ENCODE data around the gene EIF3F.

Gene EIF3F

GRCh38 chr11:8013833-8014232 lies 26.7 kb downstream of the EIF3F start:
- no peak for FAIRE-seq
- no peak for DNase-seq (ENCODE audit: insufficient read length, low spot score)
- TF ChIP-seq CTCF (IDR thresholded peaks at IDR 0.05; ENCODE audit: insufficient read depth, missing control alignments): no peak

- DNase-seq (ENCODE audit: insufficient read length, low spot score) (no peak), FAIRE-seq (no peak)
- TF ChIP-seq CTCF (IDR thresholded peaks at IDR 0.05; ENCODE audit: insufficient read depth, missing control alignments): no peak
These were observed 28.7 kb downstream of the EIF3F start for GRCh38 chr11:8015753-8016239.

- TF ChIP-seq CTCF (IDR thresholded peaks at IDR 0.05; ENCODE audit: insufficient read depth, missing control alignments): no peak
- FAIRE-seq: no peak
- no peak for DNase-seq (ENCODE audit: insufficient read length, low spot score)
These were observed 29.3 kb downstream of the EIF3F start for GRCh38 chr11:8016440-8016839.

GRCh38 chr11:8017071-8017470 lies 29.9 kb downstream of the EIF3F start:
- FAIRE-seq (no peak), DNase-seq (ENCODE audit: insufficient read length, low spot score) (no peak)
- TF ChIP-seq CTCF (IDR thresholded peaks at IDR 0.05; ENCODE audit: insufficient read depth, missing control alignments): no peak

- FAIRE-seq (no peak), DNase-seq (ENCODE audit: insufficient read length, low spot score) (no peak)
- TF ChIP-seq CTCF (IDR thresholded peaks at IDR 0.05; ENCODE audit: insufficient read depth, missing control alignments): no peak
These were observed 30.9 kb downstream of the EIF3F start for GRCh38 chr11:8017894-8018483.

GRCh38 chr11:8018484-8019313 lies 31.6 kb downstream of the EIF3F start:
- FAIRE-seq: no peak
- peak; percentile 43 for DNase-seq (ENCODE audit: insufficient read length, low spot score)
- no peak for TF ChIP-seq CTCF (IDR thresholded peaks at IDR 0.05; ENCODE audit: insufficient read depth, missing control alignments)

All from D721Med (cell line).